GM19467 (cell line): ENCODE results near the gene CDH4.

Experiments
- ATAC-seq: cut with Tn5 transposase; IDR thresholded peaks from one replicate; pipeline ENCODE4 v1.9.1; 2021; ENCODE audit warnings: mild to moderate bottlenecking, moderate library complexity; ENCODE audit not compliant: unreplicated experiment

The CDH4 gene

DNA sequence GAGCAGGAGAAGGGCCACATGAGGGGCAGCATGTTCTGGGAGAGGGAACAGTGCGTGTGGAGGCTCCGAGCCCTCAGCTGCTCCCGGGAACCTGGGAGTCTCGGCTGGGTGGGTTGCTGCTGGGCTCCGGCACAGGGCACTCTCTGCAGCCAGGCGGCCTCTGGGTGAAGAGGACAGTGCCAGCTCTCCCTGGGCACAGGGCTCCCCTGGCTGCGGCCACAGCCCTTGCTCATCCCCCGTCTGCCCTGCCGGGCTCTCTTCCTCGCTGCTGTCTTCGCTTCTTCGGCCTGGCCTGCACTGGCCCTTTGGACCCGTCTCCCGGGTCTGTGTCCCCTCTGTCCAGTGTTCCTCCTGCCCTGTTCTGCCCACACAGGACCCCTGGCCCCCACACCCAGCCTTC lies 48.2 kb downstream of the CDH4 start:
- ATAC-seq = no peak

DNA sequence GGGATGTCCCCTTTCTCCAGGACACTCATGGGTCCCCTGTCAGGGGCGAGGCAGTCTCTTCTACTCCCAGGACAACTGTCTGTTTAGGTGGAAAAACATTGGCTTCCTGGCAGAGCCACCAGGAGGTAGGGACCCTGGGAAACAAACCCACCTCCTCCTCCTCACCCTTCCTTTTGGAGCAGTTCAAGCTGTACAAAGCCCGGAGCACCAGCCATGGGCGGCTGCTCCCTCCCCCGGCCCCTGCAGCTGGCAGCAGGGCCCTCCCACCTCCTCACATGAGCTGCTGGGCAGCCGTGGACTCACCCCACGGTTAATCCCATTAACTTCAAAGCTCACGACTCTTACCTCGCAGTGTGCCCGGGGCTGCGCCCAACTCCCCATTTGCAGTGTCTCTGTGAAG lies 48.6 kb downstream of the CDH4 start:
- ATAC-seq = no peak

DNA sequence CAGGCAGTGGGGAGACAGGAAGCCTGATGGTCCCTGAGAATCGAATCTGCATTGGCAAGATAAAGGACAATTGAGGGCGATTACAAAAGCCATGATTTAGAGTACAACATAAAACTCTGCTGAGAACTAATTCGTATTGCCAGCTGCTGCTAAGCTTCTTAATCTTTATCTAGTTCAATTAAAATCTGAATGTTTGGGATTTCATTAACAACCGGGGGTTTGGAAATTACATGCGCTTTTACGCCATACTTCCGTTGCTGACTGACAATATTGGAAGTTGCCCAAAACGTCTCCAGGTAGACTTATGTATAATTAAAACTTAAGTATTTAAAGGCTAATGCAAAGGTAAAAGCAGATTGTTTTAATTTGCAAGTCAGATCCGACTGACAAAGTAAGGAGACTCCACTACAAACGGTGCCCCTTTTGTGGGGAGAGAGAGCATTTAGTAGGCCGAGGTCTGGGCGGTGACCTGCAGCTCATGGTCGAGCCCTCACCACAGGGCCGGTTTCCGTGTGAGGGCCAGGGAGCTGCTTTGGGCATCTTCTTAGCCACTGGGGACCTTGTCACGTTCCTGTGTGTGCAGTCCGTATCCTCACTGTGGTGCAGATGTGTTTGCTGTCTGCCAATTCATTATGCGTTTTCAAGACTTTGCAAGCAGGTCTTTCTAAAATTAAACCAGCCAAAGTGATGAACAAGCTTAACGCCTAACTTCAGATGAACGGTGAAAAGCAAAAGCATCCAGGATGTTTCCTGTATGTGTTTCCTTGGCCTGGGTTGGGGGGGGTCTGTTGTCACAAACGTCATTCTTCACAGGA lies 49.9 kb downstream of the CDH4 start:
- ATAC-seq = no peak

DNA sequence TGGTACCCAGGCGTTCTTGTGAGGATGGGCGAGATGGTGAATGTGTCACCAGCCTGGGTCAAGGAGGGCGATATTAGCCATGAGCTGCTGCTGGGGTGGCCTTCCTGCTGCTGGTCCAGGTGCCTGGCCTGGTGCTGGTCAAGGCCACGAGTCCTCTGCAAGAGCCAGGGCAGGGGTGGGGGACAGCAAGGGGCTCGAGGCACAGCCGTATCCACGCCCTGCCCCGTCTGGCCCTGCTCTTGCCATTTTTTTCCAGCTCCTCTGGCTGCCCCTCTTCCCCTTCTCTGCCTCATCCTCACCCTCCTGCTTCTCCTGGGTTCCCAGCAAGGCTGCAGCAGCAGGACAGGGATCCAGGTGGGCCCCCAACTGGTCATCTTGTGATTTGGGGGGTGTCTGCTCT lies 51.2 kb downstream of the CDH4 start:
- no peak for ATAC-seq

DNA sequence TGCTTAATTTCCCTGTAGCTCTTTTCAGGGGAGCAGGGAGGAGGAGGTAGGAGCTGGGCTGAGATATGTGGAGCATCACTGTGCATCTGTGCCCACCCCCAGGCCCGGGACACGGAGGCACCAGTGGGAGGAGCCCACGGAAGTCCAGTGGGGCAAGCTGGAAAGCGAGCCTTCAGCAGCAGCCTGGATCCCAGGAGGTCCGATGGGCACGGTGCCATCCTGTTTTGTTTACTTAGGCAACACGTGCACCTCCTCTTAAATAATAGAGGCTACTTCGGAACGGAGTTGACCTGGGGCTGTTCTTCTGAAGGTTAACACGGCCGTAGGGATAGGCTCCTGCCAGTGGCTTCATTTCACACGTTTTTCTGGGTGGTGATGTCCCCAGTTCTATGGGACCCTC lies 51.6 kb downstream of the CDH4 start:
- no peak for ATAC-seq

DNA sequence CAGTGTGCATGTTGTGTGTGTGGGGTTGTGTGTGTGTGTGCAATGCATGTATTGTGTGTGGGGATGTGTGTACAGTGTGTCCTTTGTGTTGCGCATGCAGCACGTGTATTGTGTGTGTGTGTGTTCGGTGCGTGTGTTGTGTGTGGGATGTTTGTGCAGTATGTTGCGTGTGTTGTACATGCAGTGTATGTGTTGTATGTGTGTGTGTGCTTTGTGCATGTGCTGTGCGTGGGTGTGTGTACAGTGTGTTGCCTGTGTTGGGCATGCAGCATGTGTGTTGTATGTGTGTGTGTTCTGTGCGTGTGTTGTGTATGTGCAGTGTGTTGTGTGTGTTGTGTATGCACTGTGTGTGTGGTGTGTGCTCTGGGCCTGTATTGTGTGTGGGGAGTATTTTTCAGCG lies 52.7 kb downstream of the CDH4 start:
- no peak for ATAC-seq

DNA sequence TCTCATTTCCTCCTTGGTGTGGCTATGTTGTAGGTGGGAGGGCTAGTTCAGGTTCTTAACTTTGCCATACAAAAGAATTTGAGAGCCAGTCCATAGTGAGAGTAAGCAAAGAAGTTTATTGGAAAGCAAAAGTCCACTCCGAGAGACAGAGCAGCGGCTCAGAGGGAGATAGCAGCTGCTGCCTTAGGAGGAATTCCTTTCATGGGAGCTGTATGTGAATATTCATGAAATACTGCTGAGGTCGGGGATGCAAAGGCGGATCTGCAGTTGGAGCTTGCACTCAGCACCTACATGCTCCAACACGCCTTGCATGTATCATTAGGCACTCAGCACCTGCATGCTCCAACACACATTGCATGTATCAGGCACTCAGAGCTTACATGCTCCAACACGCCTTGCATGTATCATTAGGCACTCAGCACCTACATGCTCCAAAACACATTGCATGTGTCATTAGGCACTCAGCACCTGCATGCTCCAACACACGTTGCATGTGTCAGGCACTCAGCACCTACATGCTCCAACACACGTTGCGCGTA lies 54.9 kb downstream of the CDH4 start:
- ATAC-seq = no peak

DNA sequence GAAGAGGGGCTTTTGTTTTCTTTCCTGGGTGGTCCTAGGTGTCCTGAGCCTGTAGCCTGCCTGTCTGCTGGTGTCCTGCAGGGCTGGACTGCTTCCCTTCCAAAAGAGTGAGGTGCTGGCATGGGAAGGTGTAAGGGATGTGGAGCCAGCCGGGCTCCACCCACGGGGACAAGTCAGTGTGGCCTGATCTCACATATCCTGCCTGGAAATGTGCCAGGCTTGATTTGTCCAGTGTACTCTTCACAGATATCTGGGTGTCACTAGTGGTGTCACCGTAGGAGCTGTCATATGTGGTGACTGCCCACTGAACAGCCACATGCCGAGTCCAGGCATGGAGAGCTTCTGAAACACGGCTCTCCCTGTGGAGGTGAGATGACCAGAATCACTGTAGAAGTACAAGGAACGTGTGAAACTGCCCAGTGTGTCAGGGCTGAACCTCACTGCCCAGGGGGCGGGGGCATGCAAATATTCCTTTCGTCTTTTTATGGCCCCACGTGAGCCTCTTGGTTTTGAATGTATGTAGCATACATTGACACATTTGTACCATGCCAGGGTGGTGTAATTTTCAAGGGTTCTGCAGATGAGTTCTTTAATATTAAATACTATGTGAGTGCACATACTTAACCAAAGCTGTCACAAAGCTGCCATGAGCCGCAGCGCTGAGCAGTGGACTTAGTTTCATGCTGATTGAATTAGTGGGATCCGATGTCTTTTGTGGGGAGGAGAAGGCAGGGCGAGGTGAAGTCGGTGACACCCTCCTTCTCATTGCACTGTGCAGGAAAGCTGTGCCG lies 55.8 kb downstream of the CDH4 start:
- no peak for ATAC-seq

DNA sequence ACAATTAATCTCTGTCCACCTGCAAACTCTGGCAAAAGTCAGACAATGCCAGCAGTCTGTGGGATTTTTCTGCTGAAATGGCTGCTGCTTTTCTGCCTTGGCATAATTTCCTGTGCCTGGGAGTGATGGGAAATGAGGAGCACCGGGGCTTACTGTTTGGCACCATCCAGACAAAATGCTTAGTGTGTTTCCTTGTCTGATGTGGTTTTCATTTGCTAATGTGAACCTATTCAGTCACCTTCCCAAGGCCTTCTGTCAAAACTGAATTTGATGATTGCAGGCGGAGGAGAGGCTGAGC lies 56.4 kb downstream of the CDH4 start:
- ATAC-seq = no peak

DNA sequence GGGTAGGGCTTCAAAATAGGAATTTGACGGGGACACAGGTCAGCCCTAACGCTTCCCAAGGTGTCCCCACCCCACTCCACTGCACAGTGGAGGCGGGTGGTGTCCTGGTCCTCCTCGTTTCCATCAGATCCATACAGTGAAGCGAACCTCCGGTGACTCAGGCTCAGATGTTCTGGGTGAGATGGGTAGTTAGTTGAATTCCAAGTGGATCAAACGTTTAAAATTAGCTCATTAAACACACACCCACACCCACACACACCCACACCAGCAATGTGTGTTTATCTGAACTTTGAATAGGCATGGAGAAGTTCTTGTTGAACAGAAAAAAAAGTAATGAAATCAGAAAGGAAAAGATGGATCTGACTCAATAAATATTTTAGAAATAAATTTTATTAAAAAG lies 58.9 kb downstream of the CDH4 start:
- no peak for ATAC-seq

DNA sequence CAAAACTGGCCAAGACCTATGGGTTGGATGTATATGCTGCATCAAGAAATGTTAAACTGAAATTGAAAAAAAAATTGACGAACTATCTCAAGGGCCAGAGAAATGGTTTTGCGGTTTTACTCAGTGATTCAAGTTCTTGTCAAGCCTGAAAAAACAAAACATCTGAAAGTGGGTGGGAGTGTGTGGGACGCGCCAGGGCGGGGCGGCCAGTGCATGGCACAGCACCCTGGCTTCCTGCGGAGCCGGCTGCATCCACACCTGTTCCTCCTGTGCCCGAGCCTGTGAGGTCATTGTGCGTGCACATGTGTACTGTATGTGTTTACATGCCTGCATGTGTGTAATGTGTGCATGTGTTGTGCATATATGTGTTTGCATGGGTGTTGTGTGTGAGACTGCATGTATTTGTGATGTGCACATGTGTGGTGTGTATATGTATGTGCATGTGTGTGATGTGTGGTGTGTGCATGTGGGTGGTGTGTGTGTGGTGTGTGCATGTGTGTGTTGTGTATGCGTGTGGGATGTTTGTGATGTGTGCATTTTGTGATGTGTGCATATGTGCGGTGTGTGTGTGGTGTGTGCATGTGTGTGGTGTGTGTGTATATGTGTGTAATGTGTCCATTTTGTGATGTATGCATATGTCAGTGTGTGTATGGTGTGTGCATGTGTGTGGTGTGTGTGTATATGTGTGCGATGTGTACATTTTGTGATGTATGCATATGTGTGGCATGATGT lies 59.8 kb downstream of the CDH4 start:
- ATAC-seq = no peak

DNA sequence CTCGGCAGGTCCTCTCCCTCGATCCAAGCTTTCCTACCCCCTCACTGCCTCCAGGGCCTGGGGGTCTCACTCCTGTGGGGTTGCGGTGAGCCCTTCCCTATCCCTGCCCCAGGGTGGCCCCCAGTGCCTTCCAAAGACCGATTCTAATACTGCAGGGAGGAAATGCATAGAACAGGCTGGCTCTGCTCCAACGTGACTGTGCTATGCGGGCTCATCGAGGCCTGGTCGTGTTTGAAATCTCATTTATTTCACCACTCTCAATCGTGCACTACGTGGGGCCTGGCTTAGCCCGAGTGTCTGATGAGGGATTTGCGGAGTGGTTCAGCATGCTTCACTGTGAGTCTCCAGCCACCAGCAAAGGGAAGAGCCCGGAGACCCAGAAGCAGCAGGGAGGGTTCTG lies 60.9 kb downstream of the CDH4 start:
- ATAC-seq = no peak

DNA sequence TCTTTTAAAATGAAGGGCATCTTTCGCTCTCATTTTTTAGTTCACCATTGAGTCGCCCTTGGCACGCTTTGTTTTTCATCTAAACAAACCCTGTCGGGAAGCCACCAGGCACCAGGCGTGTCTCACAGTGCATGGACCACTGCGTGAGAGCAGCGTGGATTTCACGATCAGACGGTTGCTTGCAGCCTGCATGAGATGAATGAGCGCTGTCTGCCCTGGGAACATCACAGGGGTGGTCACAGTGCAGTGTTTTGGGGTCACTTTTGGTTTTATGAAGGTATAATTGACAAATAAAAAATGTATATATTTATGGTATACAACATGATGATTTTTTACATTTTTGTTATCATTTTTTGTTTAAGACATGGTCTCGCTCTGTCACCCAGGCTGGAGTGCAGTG lies 61.3 kb downstream of the CDH4 start:
- no peak for ATAC-seq

DNA sequence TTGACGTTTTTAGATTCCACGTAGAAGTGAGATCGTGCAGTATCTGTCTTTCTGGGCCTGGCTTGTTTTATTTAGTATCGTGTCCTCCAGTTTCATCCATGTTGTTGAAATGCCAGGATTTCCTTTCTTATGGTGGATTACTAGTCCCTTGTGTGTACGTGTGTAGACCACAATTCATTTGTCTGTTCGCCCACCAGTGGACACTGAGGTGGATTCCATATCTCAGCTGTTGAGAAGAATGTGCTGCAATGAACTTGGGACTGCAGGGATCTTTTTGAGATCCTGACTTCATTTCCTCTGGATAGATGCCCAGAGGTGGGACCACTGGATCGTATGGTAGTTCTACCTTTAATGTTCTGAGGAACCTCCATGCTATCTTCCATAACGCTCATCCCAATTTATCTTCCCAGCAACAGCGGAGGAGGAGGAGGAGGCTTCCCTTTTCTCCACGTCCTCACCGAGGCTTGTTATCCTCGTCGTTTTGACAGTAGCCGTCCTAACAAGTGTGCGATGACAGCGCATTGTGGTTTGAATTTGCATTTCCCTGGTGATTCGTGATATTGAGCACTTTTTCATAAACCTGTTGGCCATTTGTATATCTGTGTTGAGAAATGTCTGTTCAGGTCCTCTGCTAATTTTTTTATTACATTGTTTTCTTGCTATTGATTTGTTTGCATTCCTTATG lies 62.4 kb downstream of the CDH4 start:
- ATAC-seq = no peak

DNA sequence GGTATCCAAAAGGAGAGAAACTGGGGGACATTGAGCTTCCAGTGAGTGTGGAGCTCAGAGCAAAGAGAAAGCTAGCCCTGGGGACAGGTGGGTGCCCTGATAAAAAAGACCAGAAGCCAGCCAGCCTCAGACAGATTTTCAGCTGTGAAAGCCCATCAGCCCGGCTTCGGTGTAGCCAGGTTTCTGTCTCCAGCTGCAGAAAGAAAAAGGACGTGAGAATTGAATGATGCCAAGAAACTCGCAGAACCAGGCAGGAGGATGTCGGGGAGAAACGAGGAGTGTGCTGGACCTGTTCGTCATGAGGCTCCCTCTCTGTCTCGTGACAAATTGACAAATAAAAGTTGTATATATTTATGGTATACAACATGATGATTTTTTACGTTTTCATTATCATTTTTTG lies 63.3 kb downstream of the CDH4 start:
- no peak for ATAC-seq

DNA sequence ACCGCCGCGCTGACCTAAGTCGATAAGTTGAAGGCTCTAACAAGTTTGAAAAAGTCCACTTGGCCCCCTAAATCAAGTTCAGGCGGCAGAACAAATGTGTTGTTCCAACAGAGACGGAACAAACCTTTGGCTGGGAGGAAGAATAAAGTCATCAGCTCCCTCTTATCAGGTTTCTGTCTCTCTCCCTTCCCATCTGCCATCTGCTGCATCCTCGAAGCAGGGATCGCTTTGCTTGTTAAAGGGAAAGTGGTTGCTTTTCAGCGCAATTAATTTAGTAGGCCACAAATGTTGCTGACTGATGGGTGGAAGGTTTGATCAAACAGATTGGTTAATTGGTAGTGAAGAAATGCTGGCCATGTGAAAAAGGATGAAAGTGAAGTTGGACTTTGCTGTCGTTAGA lies 64.3 kb downstream of the CDH4 start:
- no peak for ATAC-seq

DNA sequence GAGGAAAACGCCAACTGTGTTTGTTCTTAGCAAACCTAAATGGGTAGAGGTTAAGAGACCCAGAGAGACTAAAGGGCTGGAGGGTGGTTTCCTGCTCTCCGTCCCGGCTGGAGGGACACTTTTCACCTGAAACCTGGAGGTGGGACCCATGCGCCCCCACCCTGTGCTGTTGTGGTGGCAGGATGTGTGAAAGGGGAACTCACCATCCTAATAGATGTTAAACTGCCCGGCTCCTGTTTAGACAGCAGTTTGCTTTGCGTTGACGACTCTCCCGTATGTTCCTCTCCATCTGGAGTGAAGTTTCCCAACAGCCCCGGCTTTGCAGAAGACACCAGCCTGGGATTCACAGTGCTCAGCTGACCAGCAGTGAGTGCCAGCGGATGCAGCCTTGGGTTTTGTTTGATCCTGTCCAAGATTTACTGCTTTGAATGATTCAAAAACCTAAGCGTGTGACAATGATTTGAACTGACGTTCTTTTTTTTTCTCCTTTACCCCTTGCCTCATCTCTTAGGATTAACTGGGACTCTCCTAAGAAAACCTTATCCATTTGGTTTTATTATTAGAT lies 66.0 kb downstream of the CDH4 start:
- no peak for ATAC-seq

DNA sequence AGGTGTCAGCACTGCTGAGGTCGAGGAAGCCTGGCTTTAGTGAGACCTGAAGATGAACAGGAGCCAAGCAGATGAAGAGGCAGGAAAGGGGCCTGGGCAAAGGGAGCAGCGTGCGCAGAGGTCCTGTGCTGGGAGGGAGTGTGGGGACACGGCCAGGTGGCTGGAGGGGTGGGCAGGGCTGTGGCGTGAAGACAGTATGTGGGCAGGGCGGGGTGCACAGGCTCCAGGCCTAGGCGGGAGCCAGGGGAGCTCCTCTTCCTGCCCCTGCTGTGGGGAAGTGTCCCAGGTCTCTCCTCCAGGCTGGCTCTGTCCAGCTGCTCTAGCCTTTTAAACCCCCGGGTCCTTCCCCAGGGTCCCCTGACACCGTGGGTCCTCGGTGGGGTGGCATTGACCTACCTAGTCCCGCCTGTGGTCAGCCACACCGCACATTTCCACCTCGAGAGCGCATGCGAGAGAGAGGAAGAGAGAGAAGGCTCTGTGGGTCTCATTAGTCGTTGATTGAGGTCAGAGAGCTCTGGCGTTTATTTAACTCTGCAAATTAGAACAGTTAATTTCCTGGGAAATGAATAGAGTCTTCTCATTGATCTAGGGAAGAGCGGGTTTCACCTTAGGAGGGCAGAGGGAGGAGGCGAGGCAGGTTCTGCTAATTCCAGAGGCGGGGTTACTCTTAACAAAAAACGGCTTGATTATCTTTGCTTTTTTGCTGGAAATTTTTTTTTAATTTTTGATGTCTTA lies 68.8 kb downstream of the CDH4 start:
- ATAC-seq = no peak

DNA sequence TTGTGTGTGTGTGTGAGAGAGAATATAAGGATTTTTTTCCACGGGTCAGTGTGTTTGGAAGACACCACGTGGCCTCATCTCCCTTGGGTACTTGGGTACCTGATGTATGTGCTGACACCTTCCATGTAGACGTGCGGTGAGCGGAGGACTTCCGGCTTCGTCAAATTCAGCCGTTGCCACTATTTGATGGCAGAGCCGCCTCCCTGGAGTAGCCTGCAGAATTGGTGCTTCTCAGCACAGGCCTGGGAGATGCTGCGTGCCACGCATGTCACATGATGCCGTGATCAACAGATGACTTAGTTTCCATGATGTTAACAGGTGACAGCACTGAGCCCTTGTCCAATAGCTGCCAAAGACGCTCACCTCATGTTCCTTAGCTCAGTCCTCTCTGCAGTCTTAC lies 69.4 kb downstream of the CDH4 start:
- ATAC-seq = no peak
